IMR-90 (cell line): ENCODE data around the gene NCKAP5. TPM values are rescaled to one million over a fixed set of nuclear protein-coding genes. Genes with fewer than 3 reads are reported as not detected.

Source experiments
- ATAC-seq: fragments of 200-7000 bp; cut with Tn5 transposase; 2 replicates; pipeline ENCODE4 v1.9.1; 2020; ENCODE audit warnings: low read depth, mild to moderate bottlenecking, moderate library complexity
- BruUV-seq: library from RNA; stranded (reverse); fragments of 400-500 nt; replicated peaks from 2 replicates; lab custom pipeline; 2021; lab: Mats Ljungman, UMichigan
- CTCF ChIA-PET: fragments of 300-600 bp; formaldehyde crosslinking; extraction: SDS; loops from one replicate; lab custom pipeline; 2021; ENCODE audit warnings: antibody characterized with exemption; lab: Yijun Ruan, JAX
- POLR2A ChIA-PET: fragments of 300-600 bp; sonication (Branson Sonifier 250); formaldehyde crosslinking; loops from one replicate; lab custom pipeline; 2022; ENCODE audit warnings: antibody characterized with exemption; ENCODE audit not compliant: unreplicated experiment; lab: Charles Lee
- DNase-seq: peaks from one replicate; pipeline ENCODE4 v3.0.0; 2013
- H2AFZ ChIP-seq: replicated peaks from 2 replicates; pipeline ENCODE3; 2013; ENCODE audit warnings: low read length, mild to moderate bottlenecking; ENCODE audit not compliant: poor library complexity
- H2AK5ac ChIP-seq: 2 replicates; pipeline ENCODE4 v1.6.1; 2013; ENCODE audit warnings: low read depth, low read length, inconsistent platforms
- H2AK9ac ChIP-seq: replicated peaks from 2 replicates; pipeline ENCODE3; 2013; ENCODE audit warnings: mild to moderate bottlenecking, low read depth, low read length, moderate library complexity; ENCODE audit not compliant: poor library complexity
- H2BK120ac ChIP-seq: 2 replicates; pipeline ENCODE4 v1.6.1; 2013; ENCODE audit warnings: low read depth, low read length, inconsistent platforms
- H2BK15ac ChIP-seq: 3 replicates; pipeline ENCODE4 v1.6.1; 2013; ENCODE audit warnings: low read depth, low read length, inconsistent platforms
- H2BK20ac ChIP-seq: 2 replicates; pipeline ENCODE4 v1.6.1; 2013; ENCODE audit warnings: low read depth, mild to moderate bottlenecking, inconsistent platforms, low read length, moderate library complexity
- H2BK5ac ChIP-seq: 2 replicates; pipeline ENCODE4 v1.6.1; 2013; ENCODE audit warnings: mild to moderate bottlenecking, low read depth, low read length, inconsistent platforms; ENCODE audit not compliant: poor library complexity, severe bottlenecking
- H3K14ac ChIP-seq: replicated peaks from 2 replicates; pipeline ENCODE4 v1.6.1; 2013; ENCODE audit warnings: low read depth, low read length, inconsistent platforms
- H3K18ac ChIP-seq: 2 replicates; pipeline ENCODE4 v1.6.1; 2013; ENCODE audit warnings: low read depth, low read length, control low read depth
- H3K23ac ChIP-seq: 2 replicates; pipeline ENCODE4 v1.6.1; 2013; ENCODE audit warnings: low read depth, low read length, inconsistent platforms
- H3K27ac ChIP-seq: 2 replicates; pipeline ENCODE4 v1.5.1; 2013; ENCODE audit warnings: mild to moderate bottlenecking, control low read depth, low read length; ENCODE audit not compliant: insufficient read depth
- H3K27me3 ChIP-seq: 2 replicates; pipeline ENCODE4 v1.6.1; 2013; ENCODE audit warnings: low read length; ENCODE audit not compliant: control insufficient read depth, insufficient read depth
- H3K36me3 ChIP-seq: 2 replicates; pipeline ENCODE4 v1.6.1; 2013; ENCODE audit warnings: low read length, mixed read lengths; ENCODE audit not compliant: control insufficient read depth, insufficient read depth
- H3K4ac ChIP-seq: 2 replicates; pipeline ENCODE4 v1.6.1; 2013; ENCODE audit warnings: low read depth, low read length, inconsistent platforms
- H3K4me1 ChIP-seq: 2 replicates; pipeline ENCODE4 v1.6.1; 2013; ENCODE audit warnings: low read length, mixed read lengths; ENCODE audit not compliant: control insufficient read depth, insufficient read depth
- H3K4me2 ChIP-seq: 2 replicates; pipeline ENCODE4 v1.6.1; 2013; ENCODE audit warnings: low read depth, mild to moderate bottlenecking, control low read depth, low read length, moderate library complexity
- H3K4me3 ChIP-seq: 2 replicates; pipeline ENCODE4 v1.5.1; 2013; ENCODE audit warnings: low read depth, mild to moderate bottlenecking, control low read depth, low read length, moderate library complexity; ENCODE audit not compliant: insufficient read depth
- H3K56ac ChIP-seq: 2 replicates; pipeline ENCODE4 v1.6.1; 2013; ENCODE audit warnings: low read length, inconsistent platforms; ENCODE audit not compliant: insufficient read depth; ENCODE audit errors: extremely low read depth
- H3K79me1 ChIP-seq, 2 experiments: 2 replicates each; pipeline ENCODE4 v1.6.1; 2013; ENCODE audit warnings: low read length in 2 of 2, inconsistent platforms in 1 of 2, low read depth in 1 of 2
- H3K9ac ChIP-seq: 2 replicates; pipeline ENCODE4 v1.6.1; 2013; ENCODE audit warnings: low read depth, low read length, control low read depth
- H3K9me1 ChIP-seq: 2 replicates; pipeline ENCODE4 v1.6.1; 2013; ENCODE audit warnings: low read length, inconsistent platforms; ENCODE audit not compliant: insufficient read depth
- H3K9me3 ChIP-seq: 2 replicates; pipeline ENCODE4 v1.6.1; 2013; ENCODE audit warnings: low read length; ENCODE audit not compliant: control insufficient read depth, insufficient read depth
- H4K20me1 ChIP-seq: 2 replicates; pipeline ENCODE4 v1.6.1; 2013; ENCODE audit warnings: low read length, inconsistent platforms; ENCODE audit not compliant: insufficient read depth
- H4K5ac ChIP-seq: 2 replicates; pipeline ENCODE4 v1.6.1; 2013; ENCODE audit warnings: mild to moderate bottlenecking, low read depth, low read length, control low read depth
- H4K8ac ChIP-seq, 2 experiments: 2 replicates each; pipeline ENCODE4 v1.6.1; 2013; ENCODE audit warnings: low read depth in 2 of 2, low read length in 2 of 2, control low read depth in 1 of 2, inconsistent platforms in 1 of 2
- H4K91ac ChIP-seq: 2 replicates; pipeline ENCODE4 v1.6.1; 2013; ENCODE audit warnings: low read depth, low read length, inconsistent platforms; ENCODE audit not compliant: insufficient read depth
- WGBS, 2 experiments: methylation state at CpG; one replicate each; pipeline versions ENCODE4 v1.1.5 to v1.1.7; 2013; ENCODE audit warnings: missing lambda C conversion rate in 2 of 2; ENCODE audit not compliant: insufficient read length in 1 of 2; ENCODE audit errors: extremely low coverage in 2 of 2; 5-methylcytosine and 5-hydroxymethylcytosine counted together
- dilution Hi-C: fragments of 300-500 bp; cut with HindIII; formaldehyde crosslinking; loops from one replicate; pipeline ENCODE4 v1.14.3; 2018; ENCODE audit warnings: low sequenced_read_pairs; ENCODE audit not compliant: unreplicated experiment
- in situ Hi-C: fragments of 300-500 bp; cut with MboI; formaldehyde crosslinking; loops from 3 replicates; pipeline ENCODE4 v1.14.3; 2019; ENCODE audit warnings: low sequenced_read_pairs, inconsistent platforms, mixed read lengths
- intact Hi-C: fragments of 100-400 bp; cut with micrococcal nuclease; formaldehyde crosslinking; loops from 2 replicates; pipeline ENCODE4 v1.10.0; 2022
- polyA plus RNA-seq, 3 experiments: library from polyadenylated mRNA; depleted of rRNA; stranded (reverse); fragments of >200 nt; gene quantifications; 2 replicates each; pipeline ENCODE4 v1.2.3, GENCODE V29; 2012; ENCODE audit warnings: low replicate concordance in 1 of 3
- total RNA-seq: library from RNA; depleted of rRNA; stranded (reverse); fragments of >200 nt; gene quantifications from 2 replicates; pipeline ENCODE4 v1.2.3, GENCODE V29; 2012
- TF ChIP-seq, protein P1 (sequence below): fragments of 150-350 bp; IDR thresholded peaks from 2 replicates; pipeline ENCODE4 v1.6.1; 2016; ENCODE audit warnings: low read depth, mild to moderate bottlenecking, low read length, moderate library complexity, borderline replicate concordance

The NCKAP5 gene
- total and polyA plus RNA-seq, 2 of the 4 experiments (the other 2 are of a cell fraction) = 2.7 to 3.9 TPM

- intact Hi-C loops = no loop called here
- no peak for DNase-seq
- Histone ChIP-seq H3K56ac (0 out of 2 replicates have a peak overlapping the region, but pooled peaks have one; percentile 14), H3K23ac (no peak overlapping the region), H4K20me1 (no peaks in the 10 kb centered on the region), H3K27ac (peak overlapping the region; percentile 70; the same call in 1 of the 2 replicates), H3K14ac (peak overlapping the region; percentile 44), H3K27me3 (no peaks in the 10 kb centered on the region), H4K91ac (peak overlapping the region; percentile 58), H2BK15ac (peak overlapping the region; percentile 87), H2AK5ac (peak overlapping the region; percentile 46), H4K8ac (peak overlapping the region; percentile 42 to 67; a peak in 2 of 4 replicates), H4K5ac (peak overlapping the region; percentile 58), H3K4me3 (no peak overlapping the region), H2BK20ac (peak overlapping the region; percentile 91; the same call in 1 of the 2 replicates), H2AFZ (no peak overlapping the region), H2AK9ac (no peak overlapping the region), H3K4ac (peak overlapping the region; percentile 75), H3K9ac (no peak overlapping the region), H3K79me1 (peaks cover 0 to 3% of the 10 kb centered on the region in 2 experiments; a peak in 1 of 4 replicates), H3K4me2 (no peak overlapping the region), H3K9me1 (no peaks in the 10 kb centered on the region; the same call in none of the 2 replicates), H2BK120ac (peak overlapping the region; percentile 90), H3K9me3 (no peaks in the 10 kb centered on the region), H3K4me1 (peaks cover 11% of the 10 kb centered on the region), H3K36me3 (no peaks in the 10 kb centered on the region), H2BK5ac (peak overlapping the region; percentile 9), H3K18ac (peak overlapping the region; percentile 77)
- dilution Hi-C loops = no loop called here
- ChIA-PET POLR2A (interaction anchor here (0.6 kb wide), 1 partner anchor 64 kb away, joined by 3 read pairs; no protein-coding TSS in a partner anchor), CTCF (no interaction called here)
- TF ChIP-seq, protein P1, sequence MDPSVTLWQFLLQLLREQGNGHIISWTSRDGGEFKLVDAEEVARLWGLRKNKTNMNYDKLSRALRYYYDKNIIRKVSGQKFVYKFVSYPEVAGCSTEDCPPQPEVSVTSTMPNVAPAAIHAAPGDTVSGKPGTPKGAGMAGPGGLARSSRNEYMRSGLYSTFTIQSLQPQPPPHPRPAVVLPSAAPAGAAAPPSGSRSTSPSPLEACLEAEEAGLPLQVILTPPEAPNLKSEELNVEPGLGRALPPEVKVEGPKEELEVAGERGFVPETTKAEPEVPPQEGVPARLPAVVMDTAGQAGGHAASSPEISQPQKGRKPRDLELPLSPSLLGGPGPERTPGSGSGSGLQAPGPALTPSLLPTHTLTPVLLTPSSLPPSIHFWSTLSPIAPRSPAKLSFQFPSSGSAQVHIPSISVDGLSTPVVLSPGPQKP = no peak
- ATAC-seq = no peak
- WGBS, 2 experiments = no CpG with 5 or more reads among the region's 3 CpGs
- in situ Hi-C loops = no loop called here
- no TSS peak for BruUV-seq
Observed at GRCh38 chr2:133317178-133317577, 251.1 kb downstream of the NCKAP5 start.
